ENCODE data around the gene DCAF16.
"Not testable (repeated sequence)": the region's sequence is repeated elsewhere in the genome, so short reads cannot be mapped to it uniquely, and the experiment has no call there.

The DCAF16 gene

GRCh38 chr4:17810260-17811077 is at the start of gene DCAF16, which contains the start of gene NCAPG:
Gene DCAF16 (minus strand): TSS chr4:17810757. CDS start chr4:17804141, 6,616 bp downstream.
Gene NCAPG (plus strand): TSS chr4:17810979. CDS start chr4:17811078, 99 bp downstream.
- DNase-seq (ENCODE audit: low spot score): peak; percentile 96

- no peak for DNase-seq (ENCODE audit: low spot score)
Observed at GRCh38 chr4:17859793-17860406, 49.3 kb upstream of the DCAF16 start.

GRCh38 chr4:17854036-17854435 is 43.5 kb upstream of the DCAF16 start:
- no peak for DNase-seq (ENCODE audit: low spot score)

GRCh38 chr4:17851959-17852358 is 41.4 kb upstream of the DCAF16 start:
- DNase-seq (ENCODE audit: low spot score): no peak

GRCh38 chr4:17850295-17850694 is 39.7 kb upstream of the DCAF16 start:
- not testable (repeated sequence) for DNase-seq (ENCODE audit: low spot score)

- no peak for DNase-seq (ENCODE audit: low spot score)
Observed at GRCh38 chr4:17846266-17846665, 35.7 kb upstream of the DCAF16 start.

GRCh38 chr4:17823871-17824669 is 13.5 kb upstream of the DCAF16 start:
- DNase-seq (ENCODE audit: low spot score): no peak

- DNase-seq (ENCODE audit: low spot score): peak; percentile 14
Observed at GRCh38 chr4:17817027-17817426, 6.5 kb upstream of the DCAF16 start.

GRCh38 chr4:17816142-17816541 is 5.6 kb upstream of the DCAF16 start:
- DNase-seq (ENCODE audit: low spot score): no peak

GRCh38 chr4:17814140-17814539 is 3.6 kb upstream of the DCAF16 start:
- no peak for DNase-seq (ENCODE audit: low spot score)

- no peak for DNase-seq (ENCODE audit: low spot score)
Observed at GRCh38 chr4:17812801-17813200, 2.2 kb upstream of the DCAF16 start.

GRCh38 chr4:17812125-17812524 is 1.6 kb upstream of the DCAF16 start:
- no peak for DNase-seq (ENCODE audit: low spot score)

- DNase-seq (ENCODE audit: low spot score): no peak
Observed at GRCh38 chr4:17811078-17811603, 584 bp upstream of the DCAF16 start.

- DNase-seq (ENCODE audit: low spot score): no peak
Observed at GRCh38 chr4:17809667-17810066, 890 bp downstream of the DCAF16 start.

- no peak for DNase-seq (ENCODE audit: low spot score)
Observed at GRCh38 chr4:17807446-17807845, 3.1 kb downstream of the DCAF16 start.

- no peak for DNase-seq (ENCODE audit: low spot score)
Observed at GRCh38 chr4:17805580-17806155, 4.9 kb downstream of the DCAF16 start.

GRCh38 chr4:17797808-17798207 is 12.7 kb downstream of the DCAF16 start:
- no peak for DNase-seq (ENCODE audit: low spot score)

- DNase-seq (ENCODE audit: low spot score): no peak
Observed at GRCh38 chr4:17794730-17795129, 15.8 kb downstream of the DCAF16 start.

GRCh38 chr4:17788956-17789355 is 21.6 kb downstream of the DCAF16 start:
- DNase-seq (ENCODE audit: low spot score): no peak

GRCh38 chr4:17787315-17787714 is 23.2 kb downstream of the DCAF16 start:
- DNase-seq (ENCODE audit: low spot score): no peak

GRCh38 chr4:17786567-17786966 is 24.0 kb downstream of the DCAF16 start:
- no peak for DNase-seq (ENCODE audit: low spot score)

GRCh38 chr4:17785858-17786257 is 24.7 kb downstream of the DCAF16 start:
- no peak for DNase-seq (ENCODE audit: low spot score)

Data from iPS-NIHi11 (cell line).